C4-2B (cell line): ENCODE data around the gene HMGXB4.

Experiments used
- ZFX ChIP-seq: fragments of 450-650 bp; IDR thresholded peaks from 2 replicates; pipeline ENCODE4 v1.6.1; 2017
- TF ChIP-seq, protein P1 (sequence below): fragments of 450-650 bp; conservative IDR thresholded peaks from 2 replicates; pipeline ENCODE4 v1.5.1; 2017; ENCODE audit warnings: mild to moderate bottlenecking

DNA sequence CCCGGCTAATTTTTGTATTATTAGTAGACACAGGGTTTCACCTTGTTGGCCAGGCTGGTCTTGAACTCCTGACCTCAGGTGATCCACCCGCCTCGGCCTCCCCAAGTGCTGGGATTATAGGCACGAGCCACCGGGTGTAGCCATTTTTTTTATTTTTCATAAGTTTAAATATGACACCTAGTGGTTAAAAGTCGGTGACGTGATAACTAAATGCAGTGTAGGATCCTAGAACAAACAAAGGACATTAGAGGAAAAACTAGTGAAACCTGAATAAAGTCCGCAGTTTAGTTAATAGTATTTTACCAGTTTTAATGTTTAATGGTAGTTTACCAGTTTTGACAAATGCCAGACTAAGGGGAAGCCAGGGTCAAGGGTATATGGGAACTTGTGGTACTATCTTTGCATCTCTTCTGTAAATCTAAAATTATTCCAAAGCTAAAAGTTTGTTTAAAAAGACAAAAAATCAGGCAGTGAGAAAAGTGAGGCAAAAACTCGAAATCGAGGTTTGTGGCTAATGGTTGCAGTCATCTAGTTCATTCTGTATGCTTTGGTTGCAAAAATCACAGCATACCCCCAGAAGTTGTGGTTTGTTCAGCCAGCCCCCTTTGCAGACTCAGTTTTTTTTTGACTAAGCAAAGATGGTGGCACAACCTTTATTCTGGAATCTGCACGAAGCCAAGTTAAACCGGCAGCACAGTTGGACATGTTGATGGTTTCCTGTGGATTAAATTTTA lies 72.0 kb downstream of the HMGXB4 start:
- TF ChIP-seq, protein P1, sequence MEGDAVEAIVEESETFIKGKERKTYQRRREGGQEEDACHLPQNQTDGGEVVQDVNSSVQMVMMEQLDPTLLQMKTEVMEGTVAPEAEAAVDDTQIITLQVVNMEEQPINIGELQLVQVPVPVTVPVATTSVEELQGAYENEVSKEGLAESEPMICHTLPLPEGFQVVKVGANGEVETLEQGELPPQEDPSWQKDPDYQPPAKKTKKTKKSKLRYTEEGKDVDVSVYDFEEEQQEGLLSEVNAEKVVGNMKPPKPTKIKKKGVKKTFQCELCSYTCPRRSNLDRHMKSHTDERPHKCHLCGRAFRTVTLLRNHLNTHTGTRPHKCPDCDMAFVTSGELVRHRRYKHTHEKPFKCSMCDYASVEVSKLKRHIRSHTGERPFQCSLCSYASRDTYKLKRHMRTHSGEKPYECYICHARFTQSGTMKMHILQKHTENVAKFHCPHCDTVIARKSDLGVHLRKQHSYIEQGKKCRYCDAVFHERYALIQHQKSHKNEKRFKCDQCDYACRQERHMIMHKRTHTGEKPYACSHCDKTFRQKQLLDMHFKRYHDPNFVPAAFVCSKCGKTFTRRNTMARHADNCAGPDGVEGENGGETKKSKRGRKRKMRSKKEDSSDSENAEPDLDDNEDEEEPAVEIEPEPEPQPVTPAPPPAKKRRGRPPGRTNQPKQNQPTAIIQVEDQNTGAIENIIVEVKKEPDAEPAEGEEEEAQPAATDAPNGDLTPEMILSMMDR, result no peak
- no peak for TF ChIP-seq ZFX
